ENCODE results near the gene FANK1.

DNA sequence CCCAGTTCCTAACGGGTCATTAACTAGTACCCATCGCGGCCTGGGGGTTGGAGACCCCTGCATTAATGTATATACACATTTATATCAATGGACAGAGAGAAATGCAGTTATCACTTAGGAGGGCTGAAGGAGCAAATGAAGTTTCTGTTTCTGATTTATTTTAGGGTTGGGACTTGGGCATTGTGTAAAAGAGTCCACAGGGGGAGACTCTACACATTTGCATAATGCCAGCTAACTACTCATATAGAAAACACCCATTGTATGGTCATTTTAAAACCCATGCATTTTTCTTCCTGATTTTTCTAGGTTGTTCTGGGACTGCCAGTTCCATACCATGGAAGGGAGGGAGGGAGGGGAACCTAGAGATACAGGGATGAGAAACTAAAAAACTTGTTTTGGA, 49.5 kb upstream of the FANK1 start:
- no peak for TF ChIP-seq EP300 (IDR thresholded peaks at IDR 0.05; ENCODE audit: borderline replicate concordance in 1 of 2, low read depth in 1 of 2, low read length in 1 of 2)
- TF ChIP-seq, protein P1, sequence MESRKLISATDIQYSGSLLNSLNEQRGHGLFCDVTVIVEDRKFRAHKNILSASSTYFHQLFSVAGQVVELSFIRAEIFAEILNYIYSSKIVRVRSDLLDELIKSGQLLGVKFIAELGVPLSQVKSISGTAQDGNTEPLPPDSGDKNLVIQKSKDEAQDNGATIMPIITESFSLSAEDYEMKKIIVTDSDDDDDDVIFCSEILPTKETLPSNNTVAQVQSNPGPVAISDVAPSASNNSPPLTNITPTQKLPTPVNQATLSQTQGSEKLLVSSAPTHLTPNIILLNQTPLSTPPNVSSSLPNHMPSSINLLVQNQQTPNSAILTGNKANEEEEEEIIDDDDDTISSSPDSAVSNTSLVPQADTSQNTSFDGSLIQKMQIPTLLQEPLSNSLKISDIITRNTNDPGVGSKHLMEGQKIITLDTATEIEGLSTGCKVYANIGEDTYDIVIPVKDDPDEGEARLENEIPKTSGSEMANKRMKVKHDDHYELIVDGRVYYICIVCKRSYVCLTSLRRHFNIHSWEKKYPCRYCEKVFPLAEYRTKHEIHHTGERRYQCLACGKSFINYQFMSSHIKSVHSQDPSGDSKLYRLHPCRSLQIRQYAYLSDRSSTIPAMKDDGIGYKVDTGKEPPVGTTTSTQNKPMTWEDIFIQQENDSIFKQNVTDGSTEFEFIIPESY (IDR thresholded peaks at IDR 0.05; ENCODE audit: borderline replicate concordance, low read depth), result no peak

All from SK-N-SH (cell line).